Activated CD8-positive, alpha-beta memory T cell treated with anti-CD3 and anti-CD28 coated beads, Interleukin-2, amount 50 U/mL, for 1 hour (primary cell): ENCODE measurements around the gene ZCCHC7.
"Not testable (repeated sequence)": the region's sequence is repeated elsewhere in the genome, so short reads cannot be mapped to it uniquely, and the experiment has no call there.

Experiments used
- DNase-seq: peaks from one replicate; pipeline ENCODE4 v3.0.0-alpha.2; 2020; ENCODE audit errors: extremely low read depth

ZCCHC7 gene

DNA sequence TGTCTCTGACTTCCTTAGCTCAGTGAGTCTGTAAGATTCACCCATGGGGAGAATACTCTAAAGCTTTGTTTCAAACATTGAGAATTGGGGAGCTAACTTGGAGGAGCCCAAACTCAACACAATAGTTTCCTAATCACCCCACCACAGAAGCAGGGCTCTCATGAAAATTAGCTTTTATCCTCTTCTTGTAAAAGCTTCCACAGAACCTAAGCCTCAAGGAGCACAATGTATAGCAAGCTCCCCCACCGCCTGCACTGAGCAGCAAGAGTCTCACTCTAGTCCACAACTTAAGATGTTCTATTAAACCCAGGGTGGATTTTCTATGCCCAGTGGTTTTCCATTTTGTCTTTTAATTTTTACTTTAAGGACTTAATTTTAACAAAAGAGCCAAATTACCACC lies 253.2 kb downstream of the ZCCHC7 start:
- no peak for DNase-seq

DNA sequence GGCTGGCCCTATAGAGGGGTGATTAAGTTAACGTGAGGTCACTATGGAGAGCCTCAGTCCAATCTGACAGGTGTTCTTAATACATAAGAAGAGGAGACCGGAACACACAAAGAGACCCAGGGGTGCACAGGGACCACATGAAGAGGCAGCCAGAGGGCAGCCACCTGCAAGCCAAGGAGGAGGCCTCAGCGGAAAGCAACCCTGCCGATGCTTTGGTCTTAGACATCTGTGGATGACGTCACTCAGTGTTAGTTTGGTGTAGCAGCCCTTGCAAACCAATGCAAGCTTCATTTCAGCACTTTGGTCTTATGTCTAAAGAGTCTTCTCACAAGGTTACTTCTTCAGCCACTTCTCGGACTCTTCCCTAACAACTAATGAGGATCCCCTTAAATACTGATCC lies 254.5 kb downstream of the ZCCHC7 start:
- DNase-seq: no peak

DNA sequence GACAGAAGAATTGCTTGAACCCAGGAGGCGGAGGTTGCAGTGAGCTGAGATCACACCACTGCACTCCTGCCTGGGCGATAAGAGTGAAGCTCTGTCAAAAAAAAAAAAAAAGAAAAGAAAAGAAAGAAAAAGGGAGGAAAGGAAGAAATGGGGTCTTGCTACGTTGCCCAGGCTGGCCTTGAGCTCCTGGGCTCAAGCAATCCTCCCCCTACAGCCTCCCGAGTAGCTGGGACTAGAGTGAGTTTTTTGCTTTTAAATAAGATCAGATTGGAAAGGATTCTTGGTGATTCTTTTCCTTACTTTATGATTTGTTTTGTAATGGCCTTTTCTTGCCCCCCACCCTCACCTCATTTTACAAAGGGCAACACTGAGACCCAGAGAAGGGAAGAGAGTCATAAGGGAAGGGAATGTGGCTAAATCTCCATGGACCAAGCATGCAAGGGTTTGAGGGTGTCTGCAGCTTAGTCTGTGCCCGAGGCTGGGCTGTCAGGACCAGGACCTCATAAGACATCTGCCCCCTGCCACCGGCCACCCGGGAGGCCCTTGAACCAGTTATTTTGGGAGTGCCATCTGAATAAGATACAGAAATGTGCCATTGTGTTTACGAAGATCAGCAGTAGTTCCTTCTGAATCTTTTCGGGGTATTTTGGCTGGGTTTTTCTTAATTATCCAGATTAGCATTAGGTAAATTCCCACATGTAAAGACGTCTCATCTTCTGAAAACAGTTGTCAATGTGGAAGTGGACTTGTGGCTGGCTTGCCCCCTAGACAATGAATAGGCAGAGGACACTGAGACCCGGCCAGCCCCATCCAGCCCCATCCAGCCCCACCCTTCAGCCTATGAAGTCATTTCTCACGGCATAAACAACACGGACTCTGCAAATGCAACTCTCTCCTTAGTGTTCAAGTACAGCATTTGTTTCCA lies 257.6 kb downstream of the ZCCHC7 start:
- DNase-seq: no peak

DNA sequence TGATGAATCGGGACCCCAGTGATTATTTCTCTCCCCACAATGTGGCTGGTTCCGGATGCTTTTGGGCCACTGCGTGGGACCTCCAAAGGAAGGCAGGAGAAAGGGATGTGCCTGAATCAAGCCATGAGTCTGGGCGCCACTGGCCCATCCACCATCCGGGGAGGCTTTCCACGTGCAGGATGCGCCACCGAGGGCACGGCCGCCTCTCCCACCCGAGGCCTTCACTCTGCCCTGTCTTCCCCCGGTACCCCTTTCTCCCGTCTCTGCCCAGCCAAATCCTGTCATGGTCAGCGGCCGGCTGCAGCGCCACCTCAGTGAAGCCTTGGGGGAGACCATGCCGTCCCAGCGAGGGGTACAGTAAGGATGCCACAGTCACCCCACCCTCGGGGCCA lies 258.2 kb downstream of the ZCCHC7 start:
- no peak for DNase-seq

DNA sequence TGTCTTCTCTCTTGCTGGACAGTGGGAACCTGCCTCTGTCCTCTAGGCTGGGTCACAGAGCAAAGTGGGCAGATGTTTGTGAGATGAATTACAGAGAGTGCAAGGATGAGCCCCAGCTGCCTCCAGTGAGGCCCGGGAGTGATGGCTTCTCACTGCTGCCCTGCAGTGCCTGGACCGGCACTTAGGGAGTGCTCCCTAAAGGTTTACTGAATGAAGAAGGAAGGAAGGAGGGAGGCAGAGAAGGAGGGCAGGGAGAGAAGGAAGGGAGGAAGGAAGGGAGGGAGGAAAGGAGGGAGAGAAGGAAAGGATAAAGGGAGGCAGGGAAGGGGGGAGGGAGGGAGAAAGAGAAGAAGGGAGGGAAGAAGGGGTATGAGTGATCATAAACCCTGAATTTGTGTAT lies 259.5 kb downstream of the ZCCHC7 start:
- DNase-seq: no peak

DNA sequence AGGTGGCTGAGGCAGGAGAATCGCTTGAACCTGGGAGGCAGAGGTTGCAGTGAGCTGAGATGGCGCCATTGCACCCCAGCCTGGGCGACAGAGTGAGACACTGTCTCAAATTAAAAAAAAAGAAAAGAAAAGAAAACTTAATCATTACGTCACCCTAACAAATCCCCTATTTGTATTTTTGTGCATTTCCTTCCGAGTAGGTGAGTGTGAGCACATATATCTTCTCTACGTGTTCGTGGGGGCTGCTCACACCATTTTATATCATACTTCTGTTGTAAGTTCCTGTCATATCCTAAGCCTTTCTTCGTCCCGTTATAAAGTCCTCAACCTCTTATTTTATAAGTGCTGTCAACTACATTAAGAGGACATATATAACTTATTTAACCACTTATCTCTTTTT lies 260.2 kb downstream of the ZCCHC7 start:
- no peak for DNase-seq

DNA sequence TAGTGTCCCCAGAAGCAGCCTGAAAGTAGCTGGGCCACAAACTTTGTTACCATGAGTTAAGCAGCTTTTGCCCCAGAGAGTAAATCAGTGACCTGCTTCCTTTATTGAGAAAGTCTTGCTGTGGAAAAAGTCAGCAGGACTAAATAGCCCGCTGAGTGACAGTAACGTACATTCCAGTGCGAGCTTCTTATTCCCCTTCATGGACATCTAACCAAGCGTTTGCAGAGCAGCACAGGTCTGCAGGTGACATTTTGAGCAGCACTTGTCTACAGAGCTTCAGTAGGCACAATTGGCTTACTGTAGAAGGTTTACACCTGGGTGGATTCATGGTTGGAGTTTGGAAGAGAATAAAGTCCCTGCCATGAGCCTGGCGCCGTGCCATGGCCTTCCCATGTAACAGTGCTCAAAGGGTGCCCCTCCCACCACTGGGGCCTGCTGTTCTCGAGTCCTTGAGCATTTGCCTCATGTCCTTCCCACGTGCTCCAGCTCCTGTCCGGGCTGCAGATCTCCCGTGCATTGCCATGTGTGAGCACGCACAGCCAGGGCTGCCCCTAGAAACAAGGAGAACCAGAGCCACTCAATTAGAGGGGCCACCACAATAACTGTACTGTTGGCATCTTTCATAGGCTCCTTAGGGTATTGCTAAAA lies 260.8 kb downstream of the ZCCHC7 start:
- no peak for DNase-seq

DNA sequence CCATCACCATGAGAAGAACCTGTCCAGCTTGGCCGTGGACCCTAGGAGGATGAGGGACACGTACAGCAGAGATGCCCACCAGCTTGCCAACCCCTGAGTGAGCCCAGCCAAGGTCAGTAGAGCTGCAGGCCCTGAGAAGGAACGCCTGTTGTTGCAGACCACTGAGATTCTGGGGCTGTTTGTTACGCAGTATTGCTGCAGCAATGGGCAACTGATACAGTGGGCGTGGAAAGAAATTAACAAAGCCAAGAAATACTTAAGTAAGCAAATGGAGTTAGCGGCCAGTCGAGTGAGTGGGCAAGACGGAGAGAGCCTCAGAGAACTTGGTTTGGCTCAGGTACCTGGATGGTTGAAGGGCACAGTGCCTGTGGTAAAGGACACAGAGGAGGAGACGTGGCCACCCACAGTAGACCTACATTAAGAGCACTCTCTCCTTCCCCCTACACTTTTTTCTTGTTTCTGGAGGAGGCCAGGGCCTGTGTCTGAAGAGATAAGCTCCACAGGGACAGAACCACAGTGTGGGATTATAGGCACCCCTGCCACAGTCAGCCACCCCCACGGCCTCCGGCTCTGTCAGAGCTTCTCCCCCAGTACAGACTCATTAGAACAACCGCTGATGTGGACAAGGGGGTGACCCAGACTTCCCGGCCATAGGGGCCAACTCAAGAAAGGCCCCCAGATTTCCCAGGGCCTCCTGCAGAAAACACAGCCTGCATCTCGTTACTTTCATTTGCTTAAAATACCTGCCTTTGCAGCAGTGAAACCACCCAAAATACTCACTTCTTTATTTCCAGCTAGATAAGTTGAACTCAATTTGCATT lies 262.0 kb downstream of the ZCCHC7 start:
- DNase-seq: no peak

DNA sequence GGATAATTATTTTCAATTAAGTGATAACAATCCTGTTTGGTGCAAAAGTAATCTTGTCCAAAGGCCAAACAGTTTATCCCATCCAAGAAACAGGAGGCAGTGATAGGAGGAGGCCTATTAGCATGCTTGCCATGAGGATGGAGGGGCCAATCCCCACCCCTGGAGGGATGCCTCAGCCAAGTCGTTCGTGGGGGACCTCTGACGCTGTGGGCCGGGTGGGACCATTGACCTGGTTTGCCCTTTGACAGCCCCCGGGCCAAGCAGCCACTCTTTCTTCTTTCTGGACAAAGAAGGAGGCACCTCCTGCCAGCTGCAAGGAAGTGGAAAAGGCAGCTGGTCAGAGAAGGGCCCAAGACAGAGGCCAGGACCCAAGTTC lies 262.6 kb downstream of the ZCCHC7 start:
- DNase-seq: no peak

DNA sequence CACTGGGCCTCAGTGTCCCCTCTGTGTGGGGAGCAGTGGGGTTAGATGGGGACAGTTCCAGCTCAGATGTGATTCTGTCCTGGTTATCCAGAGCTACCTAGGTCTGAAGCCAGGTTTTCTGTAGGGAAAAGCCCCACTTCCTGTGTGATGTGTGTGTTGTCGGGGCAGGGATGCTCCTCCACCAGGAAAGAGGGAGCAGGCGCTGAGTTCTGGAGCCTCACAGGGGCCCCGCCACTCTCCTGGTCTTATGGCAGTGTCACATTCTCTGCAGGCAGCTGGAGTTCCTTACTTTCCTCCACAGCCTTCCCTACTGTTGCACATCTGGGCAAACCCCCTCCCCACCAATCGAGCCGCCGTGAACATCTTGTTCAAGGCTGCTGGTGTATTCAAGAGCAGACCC lies 263.0 kb downstream of the ZCCHC7 start:
- DNase-seq: no peak

DNA sequence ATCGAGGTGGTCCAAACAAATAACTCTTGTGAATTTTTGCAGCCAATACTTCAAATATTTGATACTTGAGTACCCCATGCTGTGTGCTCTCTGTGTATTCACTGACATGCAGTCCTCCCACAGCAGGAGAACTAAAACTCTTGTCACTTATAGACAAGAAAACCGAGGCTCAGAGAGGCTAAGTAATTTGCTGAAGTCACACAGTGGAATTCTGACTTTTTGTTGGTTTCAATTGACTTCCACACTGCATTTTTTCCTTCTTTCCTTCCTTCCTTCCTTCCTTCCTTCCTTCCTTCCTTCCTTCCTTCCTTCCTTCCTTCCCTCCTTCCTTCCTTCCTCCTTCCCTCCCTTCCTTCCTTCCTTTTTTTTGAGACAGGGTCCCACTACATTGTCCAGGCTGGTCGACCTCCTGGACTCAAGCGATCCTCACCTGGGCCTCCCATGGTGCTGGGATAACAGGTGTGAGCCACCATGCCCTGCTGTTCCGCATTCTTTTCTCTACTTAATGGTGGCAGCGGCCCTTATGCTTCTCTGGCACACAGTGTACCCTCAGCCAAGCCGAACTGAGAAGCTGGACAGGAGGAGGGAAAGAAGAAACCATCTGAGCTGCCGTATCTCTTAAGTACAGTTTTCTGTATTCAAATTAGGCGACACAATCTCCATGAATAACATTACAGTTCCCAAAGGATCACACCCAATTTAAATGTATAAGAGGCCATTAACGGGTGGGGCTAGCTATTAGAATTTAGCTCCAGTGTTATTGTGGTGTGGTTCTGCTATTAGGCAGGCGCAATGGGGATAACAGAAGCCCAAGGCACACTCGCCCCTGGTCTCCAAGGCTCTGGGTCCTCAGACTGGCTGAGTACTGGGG lies 263.7 kb downstream of the ZCCHC7 start:
- no peak for DNase-seq

DNA sequence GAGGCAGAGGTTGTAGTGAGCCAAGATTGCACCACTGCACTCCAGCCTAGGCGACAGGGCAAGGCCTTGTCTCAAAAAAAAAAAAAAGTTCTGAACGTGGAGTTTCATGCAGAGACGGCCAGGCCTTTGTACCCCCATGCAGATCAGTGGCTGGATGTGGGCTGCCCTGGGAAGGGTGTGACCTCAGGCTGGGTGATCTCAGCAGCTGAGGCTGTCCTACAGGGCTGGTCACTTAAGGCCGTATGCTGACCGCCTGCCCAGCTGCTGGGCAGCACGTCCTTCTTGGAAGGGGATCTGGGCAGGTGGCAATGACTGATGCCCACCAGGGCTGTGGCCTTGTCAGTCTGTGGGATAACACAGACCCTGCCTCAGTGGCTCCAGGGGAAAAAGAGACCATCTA lies 264.9 kb downstream of the ZCCHC7 start:
- DNase-seq: no peak

DNA sequence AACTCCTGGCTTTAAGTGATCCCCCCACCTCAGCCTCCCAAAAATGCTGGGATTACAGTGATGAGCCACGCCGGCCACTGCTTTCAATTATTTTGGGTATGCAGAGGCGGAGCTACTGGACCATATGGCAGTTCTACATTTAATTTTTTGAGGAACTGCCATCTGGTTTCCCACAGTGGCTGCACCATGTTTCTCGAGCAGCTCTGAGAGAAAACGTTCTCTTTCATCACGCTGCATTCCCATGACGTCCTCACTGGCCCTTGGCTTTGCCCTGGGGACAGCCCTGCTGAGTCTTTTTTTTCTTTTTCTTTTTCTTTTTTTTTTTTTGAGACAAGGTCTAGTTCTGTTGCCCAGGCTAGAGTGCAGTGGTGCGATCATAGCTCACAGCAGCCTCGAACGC lies 266.6 kb downstream of the ZCCHC7 start:
- no peak for DNase-seq

DNA sequence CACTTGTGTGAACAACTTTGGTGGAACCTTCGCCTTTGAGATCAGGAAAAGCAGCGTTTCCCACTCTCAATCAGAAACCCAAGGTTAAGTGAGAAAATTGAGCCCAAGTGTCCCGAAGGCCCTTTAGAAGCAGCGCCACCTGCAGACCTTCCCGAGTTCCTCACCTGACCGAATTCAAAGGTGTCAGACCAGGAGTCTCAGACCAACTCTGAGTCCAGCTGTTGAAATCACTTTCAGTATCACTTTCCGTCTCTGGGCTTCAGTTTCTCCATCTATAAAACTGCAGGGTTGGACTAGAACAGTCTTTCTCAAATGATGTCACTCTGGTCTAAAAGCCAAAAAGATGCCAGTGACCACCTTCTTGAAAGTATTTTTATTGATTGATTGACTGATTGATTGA lies 270.4 kb downstream of the ZCCHC7 start:
- DNase-seq: no peak

DNA sequence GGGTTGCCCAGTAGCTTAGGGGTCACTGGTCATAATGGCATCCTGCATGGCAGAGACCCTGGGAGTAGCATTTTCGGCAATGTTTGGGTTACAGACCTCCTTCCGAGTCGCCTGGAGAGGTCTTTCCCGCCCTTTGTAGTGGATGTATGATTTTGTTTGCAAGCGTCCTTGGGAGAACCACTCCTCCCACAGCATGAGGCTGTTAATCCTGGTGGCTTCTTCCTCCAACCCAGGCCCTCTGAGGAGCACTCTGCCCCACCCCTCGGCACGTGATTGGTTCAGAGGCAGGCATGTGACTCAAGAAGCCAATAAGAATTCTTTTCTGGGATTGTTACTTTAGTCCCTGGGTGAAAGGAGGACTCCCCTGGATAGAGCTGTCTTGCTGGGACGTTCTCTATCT lies 271.9 kb downstream of the ZCCHC7 start:
- no peak for DNase-seq

DNA sequence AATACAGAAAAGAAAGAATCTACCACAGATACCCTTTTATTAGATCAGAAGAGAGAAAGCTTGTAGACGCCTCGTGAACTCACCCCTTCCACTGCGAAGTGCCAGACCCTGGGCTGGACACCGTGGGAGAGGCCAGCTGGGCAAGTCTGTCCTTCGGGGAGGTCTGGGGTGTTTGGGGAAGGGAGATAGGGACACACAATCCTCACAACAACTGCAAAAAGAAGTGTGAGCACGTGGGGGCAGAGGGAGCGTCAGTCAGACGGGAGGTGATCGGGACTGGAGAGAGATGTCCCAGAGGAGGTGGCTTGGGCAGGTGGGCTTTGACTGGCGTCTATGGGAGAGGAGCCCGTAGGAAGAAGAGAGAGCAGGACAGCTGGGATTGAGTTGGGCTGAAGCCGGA lies 274.9 kb downstream of the ZCCHC7 start:
- no peak for DNase-seq

DNA sequence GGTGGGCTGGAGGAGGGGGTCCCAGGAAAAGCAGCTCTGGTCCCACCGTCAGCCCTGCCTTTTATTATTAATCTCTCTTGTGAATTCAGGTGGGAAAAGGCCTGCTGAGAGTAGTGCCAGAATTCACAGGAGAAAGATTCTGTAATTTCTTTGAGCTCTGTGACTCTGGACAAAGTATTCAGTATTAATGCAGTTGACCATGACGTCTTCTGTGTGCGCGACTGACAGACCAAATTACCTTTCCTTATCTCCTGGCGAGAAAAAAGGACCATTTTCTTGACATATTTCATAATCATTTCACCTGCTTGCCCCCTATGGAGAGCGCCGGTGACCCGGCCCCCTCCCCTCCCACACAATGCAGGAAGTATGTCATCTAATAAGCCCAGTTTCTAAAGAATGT lies 275.3 kb downstream of the ZCCHC7 start:
- no peak for DNase-seq

DNA sequence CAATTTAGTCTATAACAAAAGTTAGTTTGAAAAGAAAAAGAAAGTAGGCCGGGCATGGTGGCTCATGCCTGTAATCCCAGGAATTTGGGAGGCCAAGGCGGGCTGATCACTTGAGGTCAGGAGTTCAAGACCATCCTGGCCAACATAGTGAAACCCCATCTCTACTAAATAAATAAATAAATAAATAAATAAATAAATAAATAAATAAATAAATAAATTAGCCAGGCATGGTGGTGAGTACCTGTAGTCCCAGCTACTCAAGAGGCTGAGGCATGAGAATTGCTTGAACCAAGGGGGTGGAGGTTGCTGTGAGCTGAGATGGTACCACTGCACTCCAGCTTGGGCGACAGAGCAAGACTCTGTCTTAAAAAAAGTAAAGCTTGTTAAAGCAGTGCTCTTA lies 277.6 kb downstream of the ZCCHC7 start:
- not testable (repeated sequence) for DNase-seq

DNA sequence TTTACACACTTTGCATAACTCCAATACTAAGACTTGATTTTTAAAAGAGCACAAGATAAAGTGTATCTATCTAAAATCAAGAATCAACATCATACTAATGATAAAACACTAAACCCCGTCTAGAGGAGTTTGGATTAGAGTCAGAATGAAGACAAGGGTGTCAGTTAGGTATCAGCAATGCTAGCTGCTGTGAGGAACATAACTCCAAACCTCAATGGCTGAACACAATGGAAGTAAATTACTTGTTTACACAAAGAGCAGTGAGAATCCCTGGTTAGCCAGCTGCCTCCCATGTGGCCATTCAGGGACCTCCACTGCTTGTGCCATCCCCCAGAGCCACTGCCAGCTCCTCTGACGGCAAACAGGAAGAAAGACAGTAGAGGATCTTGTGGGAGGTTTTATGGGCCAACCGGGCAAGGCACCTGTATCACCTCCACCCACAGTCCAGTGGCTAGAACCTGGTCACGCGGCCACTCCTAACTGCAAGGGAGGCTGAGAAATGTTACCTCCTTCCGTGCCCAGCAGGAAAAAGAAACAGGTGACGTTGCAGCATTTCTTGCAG lies 278.2 kb downstream of the ZCCHC7 start:
- DNase-seq: no peak

DNA sequence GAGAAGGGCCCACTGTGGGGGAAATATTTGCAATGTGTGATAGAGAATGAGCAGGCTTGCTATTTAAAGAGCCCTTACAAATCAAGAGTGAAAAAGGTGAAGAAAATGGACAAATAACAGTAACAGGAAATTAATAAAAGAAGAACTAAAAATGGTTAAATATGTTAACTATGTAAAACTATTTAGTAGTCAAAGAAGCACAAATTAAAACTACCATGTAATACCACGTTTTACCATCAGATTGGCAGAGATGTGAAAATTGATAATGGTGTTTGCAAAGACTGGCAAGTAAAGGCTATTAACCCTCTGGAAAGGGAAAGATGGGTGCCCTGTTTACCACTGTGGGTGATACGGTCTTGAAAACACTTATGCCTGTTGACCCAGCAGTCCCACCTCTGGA lies 279.0 kb downstream of the ZCCHC7 start:
- no peak for DNase-seq

DNA sequence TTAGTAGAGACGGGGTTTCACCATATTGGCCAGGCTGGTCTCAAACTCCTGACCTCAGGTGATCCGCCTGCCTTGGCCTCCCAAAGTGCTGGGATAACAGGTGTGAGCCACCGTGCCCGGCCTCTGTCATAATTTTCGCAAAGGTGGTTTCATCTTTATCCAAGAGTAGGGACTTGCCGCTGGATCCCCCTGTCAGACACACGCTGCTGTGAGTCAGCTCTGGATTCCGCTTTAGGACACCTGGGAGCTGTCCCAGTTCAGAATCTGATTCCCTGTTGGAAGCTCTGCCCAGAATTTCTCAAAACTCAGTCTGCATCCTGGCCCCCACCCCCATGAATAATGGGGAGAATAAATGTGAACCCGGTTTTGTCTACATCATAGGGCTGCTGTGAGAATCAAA lies 284.2 kb downstream of the ZCCHC7 start:
- DNase-seq: no peak
